Measurements from ENCODE around the gene SLC43A1.

Gene SLC43A1

DNA sequence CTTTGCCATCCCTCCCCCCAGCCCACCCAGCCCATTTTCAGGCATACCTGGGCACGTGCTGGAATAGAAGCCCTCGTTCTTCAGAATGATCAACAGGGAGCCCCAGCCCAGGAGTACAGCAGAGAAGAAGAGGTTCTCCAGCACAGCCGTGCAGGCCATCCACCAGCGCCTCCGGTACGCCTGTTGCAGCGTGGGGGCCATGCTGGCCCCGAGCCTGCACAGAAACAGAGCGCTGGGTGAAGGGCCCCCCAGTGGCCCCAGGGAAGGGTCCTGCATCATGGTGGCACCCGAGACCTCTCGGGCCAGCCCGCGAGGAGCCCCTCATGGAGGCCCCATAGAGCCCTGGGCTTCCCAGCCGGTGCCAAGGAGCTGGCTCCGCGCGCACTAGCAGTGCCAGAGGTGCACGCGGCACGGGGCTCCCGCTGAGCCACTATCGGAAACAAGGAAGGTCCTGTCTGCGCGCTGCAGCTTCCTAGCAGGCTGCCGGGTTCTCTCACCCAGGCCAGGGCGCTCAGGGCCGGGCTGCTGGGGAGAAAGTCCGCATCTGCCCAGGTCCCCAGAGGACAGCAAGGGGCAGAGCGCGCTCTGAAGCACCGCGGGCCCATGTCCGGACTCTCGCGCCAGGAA is 1.5 kb downstream of the SLC43A1 start:
- Mint-ChIP-seq H3K36me3 (peaks cover 12% of the 10 kb centered on the region), H3K27me3 (peaks cover 8% of the 10 kb centered on the region), H3K4me3 (peak overlapping the region; percentile 96), H3K9me3 (no peaks in the 10 kb centered on the region), H3K4me1 (peaks cover 39% of the 10 kb centered on the region), H3K27ac (peak overlapping the region; percentile 86)
- CTCF ChIA-PET = interaction anchor here (1.0 to 9.0 kb wide), 7 partner anchors 8 to 131 kb away, joined by 3 to 115 read pairs (median 6); no protein-coding TSS in a partner anchor
- peak; percentile 57 for DNase-seq

DNA sequence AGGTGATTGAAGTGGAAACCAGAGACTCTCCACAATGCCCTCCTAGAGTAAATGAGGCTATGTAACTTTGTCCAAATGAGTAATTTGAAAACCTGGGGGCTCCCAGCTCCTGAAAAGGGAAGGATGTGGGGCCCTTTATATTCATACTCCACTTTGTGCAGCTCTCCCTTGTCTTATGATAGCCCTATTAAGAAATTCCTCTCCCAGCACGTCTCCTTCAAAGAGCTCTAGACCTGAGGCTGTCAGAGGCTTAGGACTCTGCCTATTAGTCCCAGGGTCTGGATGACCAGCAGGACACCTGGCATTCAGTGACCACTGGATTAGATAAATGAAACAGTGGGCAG is 2.1 kb downstream of the SLC43A1 start:
- Mint-ChIP-seq H3K27me3 (peaks cover 8% of the 10 kb centered on the region), H3K4me1 (peaks cover 40% of the 10 kb centered on the region), H3K36me3 (peaks cover 13% of the 10 kb centered on the region), H3K4me3 (peak overlapping the region; percentile 96), H3K9me3 (no peaks in the 10 kb centered on the region), H3K27ac (no peak overlapping the region)
- no peak for DNase-seq
- CTCF ChIA-PET = interaction anchor here (1.0 to 9.0 kb wide), 3 partner anchors 11 to 55 kb away, joined by 3 to 115 read pairs (median 6); no protein-coding TSS in a partner anchor

DNA sequence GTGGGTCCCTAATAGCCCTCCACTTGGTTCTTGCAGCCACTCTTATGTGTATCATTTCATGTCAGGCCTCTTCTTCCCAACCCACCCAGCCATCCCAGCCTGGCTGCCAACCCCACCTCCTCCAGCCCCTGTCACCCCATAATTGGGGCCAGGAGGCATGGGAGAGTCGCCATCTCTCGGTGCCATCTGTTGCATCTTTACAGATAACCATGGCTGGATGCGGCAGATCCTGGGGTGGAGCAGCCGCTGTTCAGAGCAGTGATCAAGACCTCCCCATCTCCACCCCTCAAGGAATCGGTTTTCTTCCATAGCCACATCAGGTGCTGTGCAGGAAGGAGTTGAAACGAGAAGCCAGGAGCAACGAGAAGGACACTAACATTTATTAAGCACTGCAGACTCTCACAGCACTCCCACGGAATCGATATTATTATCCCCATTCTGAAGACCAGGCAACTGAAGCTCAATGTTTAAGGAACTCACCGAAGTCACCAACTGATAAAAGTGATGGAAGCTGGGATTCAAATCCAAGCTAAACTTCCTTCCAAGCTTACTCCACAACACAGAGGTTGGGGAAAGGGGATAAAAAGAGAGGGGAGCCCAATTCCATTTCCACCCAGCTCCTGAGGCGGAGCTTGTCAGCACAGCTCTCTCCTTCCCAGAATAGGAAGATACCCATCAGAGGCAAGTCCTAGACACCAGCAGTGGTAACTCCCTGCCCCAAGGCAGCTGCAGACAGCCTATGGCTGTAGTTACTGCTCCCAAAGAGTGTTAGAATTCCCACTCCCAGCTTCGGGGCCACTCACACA is 2.7 kb downstream of the SLC43A1 start:
- peaks cover 6% of the 10 kb centered on the region for H3K27me3 Mint-ChIP-seq
- H3K27ac Mint-ChIP-seq = no peak overlapping the region
- CTCF ChIA-PET = interaction anchor here (1.4 to 9.0 kb wide), 2 partner anchors 19 to 55 kb away, joined by 6 to 115 read pairs; no protein-coding TSS in a partner anchor
- H3K4me1 Mint-ChIP-seq = peaks cover 42% of the 10 kb centered on the region
- DNase-seq = no peak
- H3K36me3 Mint-ChIP-seq = peaks cover 16% of the 10 kb centered on the region
- no peaks in the 10 kb centered on the region for H3K9me3 Mint-ChIP-seq
- peak overlapping the region; percentile 10 for H3K4me3 Mint-ChIP-seq

DNA sequence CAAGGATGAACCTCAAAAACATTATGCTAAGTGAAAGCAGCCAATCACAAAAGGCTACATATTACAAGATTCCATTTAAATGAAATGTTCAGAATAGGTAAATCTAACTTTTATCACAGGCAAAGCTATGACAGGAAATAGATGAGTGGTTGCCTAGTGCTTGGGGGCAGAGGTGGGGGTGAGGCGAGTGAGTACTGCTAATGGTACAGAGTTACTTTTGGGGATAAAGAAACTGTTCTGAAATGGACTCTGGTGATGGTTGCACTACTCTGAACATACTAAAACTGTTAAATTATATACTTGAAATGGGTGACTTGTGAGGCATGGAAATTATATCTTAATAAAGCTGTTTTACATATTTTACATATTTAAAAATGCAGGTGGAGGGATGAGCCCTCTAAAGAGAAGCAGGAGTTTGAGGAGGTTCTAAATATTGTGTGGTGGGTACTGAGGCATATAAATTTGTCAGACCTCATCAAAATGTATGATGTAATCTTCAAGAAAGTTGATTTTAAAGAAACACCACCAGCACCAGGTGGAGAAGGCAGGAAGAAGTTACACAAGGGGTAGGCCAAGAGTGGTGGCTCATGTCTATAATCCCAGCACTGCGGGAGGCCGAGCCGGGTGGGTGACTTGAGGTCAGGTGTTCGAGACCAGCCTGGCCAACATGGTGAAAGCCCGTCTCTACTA is 3.6 kb downstream of the SLC43A1 start:
- Mint-ChIP-seq H3K4me3 (no peak overlapping the region), H3K36me3 (peaks cover 17% of the 10 kb centered on the region), H3K9me3 (no peaks in the 10 kb centered on the region), H3K27me3 (no peaks in the 10 kb centered on the region), H3K4me1 (peaks cover 42% of the 10 kb centered on the region), H3K27ac (peak overlapping the region; percentile 25)
- CTCF ChIA-PET = interaction anchor here (0.8 to 2.3 kb wide), 4 partner anchors 9 to 29 kb away, joined by 3 to 16 read pairs (median 10); no protein-coding TSS in a partner anchor
- no peak for DNase-seq

DNA sequence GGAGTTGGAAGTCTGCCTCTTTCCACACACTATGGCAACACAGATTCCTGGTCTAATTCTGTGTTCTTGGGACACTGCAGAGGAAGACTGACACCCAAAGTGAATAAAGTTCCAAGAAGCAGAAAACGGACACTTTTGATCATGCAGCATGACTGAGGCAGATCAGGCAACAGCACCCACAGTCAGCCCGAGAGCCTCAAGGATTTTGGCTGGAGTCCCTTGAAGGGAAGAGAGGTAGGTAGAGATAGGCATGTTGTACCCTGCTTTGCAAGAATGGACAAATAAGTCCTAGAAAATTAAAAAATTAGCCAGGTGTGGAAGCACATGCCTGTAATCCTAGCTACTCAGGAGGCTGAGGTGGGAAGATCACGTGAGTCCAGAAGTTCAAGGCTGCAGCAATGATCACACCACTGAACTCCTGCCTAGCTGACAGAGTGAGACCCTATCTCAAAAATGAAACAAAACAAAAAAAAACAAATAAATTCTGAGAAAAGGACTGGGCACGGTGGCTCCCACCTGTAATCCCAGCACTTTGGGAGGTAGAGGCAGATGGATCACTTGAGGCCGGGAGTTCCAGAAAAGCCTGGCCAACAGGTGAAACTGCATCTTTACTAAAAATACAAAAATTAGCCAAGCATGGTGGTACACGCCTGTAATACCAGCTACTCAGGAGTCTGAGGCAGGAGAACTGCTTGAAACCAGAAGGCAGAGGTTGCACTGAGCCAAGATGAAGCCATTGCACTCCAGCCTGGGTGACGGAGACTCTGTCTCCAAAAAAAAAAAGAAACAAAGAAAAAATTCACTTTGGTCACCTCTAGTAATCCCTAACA is 6.9 kb downstream of the SLC43A1 start:
- no peak overlapping the region for H3K27ac Mint-ChIP-seq
- H3K27me3 Mint-ChIP-seq = no peaks in the 10 kb centered on the region
- H3K9me3 Mint-ChIP-seq = no peaks in the 10 kb centered on the region
- H3K4me1 Mint-ChIP-seq = peaks cover 29% of the 10 kb centered on the region
- no peak for DNase-seq
- no peak overlapping the region for H3K4me3 Mint-ChIP-seq
- CTCF ChIA-PET = interaction anchor here (1.6 to 5.5 kb wide), 3 partner anchors 8 to 18 kb away, joined by 3 to 36 read pairs (median 4); no protein-coding TSS in a partner anchor
- peaks cover 16% of the 10 kb centered on the region for H3K36me3 Mint-ChIP-seq

DNA sequence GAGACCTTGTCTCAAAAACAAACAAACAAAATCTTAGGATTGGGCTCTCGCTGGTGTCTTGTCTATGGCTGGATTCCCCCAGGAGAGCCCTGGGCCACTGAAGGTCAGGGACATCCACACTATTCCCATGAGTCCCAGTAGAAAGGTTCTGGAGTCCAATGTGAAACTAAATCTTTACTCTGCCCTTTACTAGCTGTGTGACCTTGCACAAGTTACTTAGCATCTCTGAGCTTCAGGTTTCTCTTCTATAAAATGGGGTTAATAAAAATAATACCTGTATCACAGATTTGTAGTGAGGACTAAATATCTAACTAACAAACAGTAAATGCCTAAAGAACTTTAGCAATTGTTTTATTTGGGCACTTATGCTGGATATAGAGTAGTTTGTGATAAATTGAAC is 9.0 kb downstream of the SLC43A1 start:
- Mint-ChIP-seq H3K36me3 (peaks cover 8% of the 10 kb centered on the region), H3K9me3 (no peaks in the 10 kb centered on the region), H3K27ac (no peak overlapping the region), H3K27me3 (no peaks in the 10 kb centered on the region), H3K4me1 (peaks cover 9% of the 10 kb centered on the region), H3K4me3 (no peak overlapping the region)
- CTCF ChIA-PET = interaction anchor here (1.0 to 5.5 kb wide), 4 partner anchors 8 to 48 kb away, joined by 3 to 36 read pairs (median 5); no protein-coding TSS in a partner anchor
- no peak for DNase-seq

DNA sequence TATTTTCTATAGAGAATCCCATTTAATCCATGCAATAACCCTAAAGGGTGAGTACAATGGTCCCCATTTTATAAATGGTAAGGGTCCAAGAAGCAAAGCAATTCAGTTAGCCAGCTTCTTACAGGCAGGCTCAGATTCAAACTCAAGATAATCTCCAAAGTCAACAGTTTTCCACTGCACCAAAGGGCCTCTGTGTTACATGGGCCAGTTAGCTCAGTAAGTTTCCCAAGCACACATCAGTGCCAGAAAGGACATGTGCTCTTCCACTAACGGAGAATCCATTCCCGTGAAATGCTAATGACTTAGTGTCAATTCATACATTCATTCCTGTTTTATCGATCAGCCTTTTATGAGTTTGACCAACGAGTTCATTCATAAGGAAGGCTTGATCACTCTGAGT is 11.0 kb downstream of the SLC43A1 start:
- no peak overlapping the region for H3K27ac Mint-ChIP-seq
- H3K27me3 Mint-ChIP-seq = no peaks in the 10 kb centered on the region
- peaks cover 11% of the 10 kb centered on the region for H3K36me3 Mint-ChIP-seq
- peaks cover 5% of the 10 kb centered on the region for H3K4me1 Mint-ChIP-seq
- H3K4me3 Mint-ChIP-seq = no peak overlapping the region
- CTCF ChIA-PET = interaction anchor here (0.9 to 5.5 kb wide), 5 partner anchors 11 to 165 kb away, joined by 3 to 36 read pairs (median 4); no protein-coding TSS in a partner anchor
- DNase-seq = no peak
- no peaks in the 10 kb centered on the region for H3K9me3 Mint-ChIP-seq

DNA sequence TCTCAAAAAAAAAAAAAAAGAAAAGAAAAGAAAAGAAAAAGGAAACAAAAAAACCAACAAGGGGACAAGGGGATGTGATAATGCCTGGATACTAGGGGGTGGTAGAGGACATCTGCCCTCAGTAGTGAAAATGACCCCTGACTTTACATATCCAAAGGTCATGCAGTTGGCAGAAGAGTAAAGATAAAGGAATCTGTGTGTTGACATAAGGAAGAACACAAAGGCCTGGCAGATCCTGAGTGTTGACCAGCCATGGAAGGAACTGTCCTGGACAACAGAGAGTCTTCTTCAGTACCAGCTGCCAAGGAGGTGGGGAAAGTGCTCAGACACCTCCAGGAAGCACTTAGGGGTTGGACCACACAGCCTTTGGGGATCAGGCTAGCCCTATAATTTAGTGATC is 12.6 kb downstream of the SLC43A1 start:
- H3K27ac Mint-ChIP-seq = no peak overlapping the region
- H3K9me3 Mint-ChIP-seq = no peaks in the 10 kb centered on the region
- H3K4me3 Mint-ChIP-seq = no peak overlapping the region
- H3K36me3 Mint-ChIP-seq = peaks cover 8% of the 10 kb centered on the region
- CTCF ChIA-PET = interaction anchor here (1.2 to 2.6 kb wide), 4 partner anchors 9 to 45 kb away, joined by 3 to 50 read pairs (median 10); no protein-coding TSS in a partner anchor
- no peak for DNase-seq
- H3K27me3 Mint-ChIP-seq = no peaks in the 10 kb centered on the region
- no peaks in the 10 kb centered on the region for H3K4me1 Mint-ChIP-seq

DNA sequence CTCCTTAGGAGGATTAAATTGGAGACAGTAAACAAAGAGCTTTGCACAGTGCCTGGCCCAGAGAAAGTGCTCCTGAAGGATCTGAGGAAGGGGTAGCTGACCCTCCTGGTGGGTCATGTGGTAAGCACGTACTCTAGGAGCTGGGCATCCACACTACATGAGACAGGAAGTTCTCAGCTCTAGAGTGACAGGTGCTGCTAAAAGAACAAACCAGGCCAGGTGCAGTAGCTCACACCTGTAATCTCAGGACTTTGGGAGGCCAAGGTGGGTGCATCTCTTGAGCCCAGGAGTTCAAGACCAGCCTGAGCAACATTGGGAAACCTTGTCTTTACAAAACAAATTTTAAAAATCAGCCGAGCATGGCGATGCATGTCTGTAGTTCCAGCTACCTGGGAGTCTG is 13.1 kb downstream of the SLC43A1 start:
- Mint-ChIP-seq H3K27ac (no peak overlapping the region), H3K36me3 (peaks cover 8% of the 10 kb centered on the region), H3K27me3 (no peaks in the 10 kb centered on the region), H3K9me3 (no peaks in the 10 kb centered on the region), H3K4me1 (no peaks in the 10 kb centered on the region), H3K4me3 (no peak overlapping the region)
- no peak for DNase-seq
- CTCF ChIA-PET = interaction anchor here (1.2 to 2.6 kb wide), 4 partner anchors 9 to 45 kb away, joined by 3 to 50 read pairs (median 10); no protein-coding TSS in a partner anchor

DNA sequence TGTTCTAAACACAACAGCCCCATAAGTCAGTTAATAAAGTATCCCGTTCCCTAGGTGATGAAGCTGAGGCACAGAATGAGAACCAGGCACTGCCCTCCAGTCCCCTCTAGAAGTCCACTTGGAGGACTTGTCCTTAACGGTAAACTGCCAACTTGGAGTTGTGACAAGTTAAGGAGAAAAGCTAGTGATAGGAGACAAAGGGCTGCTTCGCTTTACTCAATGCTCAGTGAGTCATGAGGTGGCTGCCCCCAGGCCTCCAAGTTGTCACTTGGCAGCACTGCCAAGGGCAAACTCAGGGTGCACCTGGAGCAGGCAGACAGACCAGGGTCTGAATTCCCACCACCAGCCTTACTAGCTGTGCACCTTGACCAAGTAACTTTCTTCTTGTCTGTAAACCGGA is 13.5 kb downstream of the SLC43A1 start:
- no peak overlapping the region for H3K27ac Mint-ChIP-seq
- H3K36me3 Mint-ChIP-seq = peaks cover 10% of the 10 kb centered on the region

DNA sequence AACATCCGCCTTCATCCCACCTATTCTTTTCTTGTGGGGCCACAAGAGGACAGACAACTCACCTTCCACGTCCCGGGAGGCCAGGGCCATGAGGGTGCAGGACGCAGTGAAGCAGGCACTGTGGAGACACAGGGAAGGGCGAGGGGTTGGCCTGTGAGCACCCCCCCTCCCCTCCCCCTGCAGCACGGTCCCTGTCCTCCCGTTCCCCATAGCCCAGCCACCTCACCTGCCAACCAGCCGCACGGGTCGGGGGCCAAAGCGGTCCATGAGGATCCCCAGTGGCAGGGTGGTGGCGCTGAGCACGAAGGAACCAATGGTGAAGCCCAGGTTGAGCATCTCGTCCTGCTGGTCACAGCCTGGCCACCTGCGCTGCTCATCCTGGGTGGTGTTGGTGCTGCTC is 14.6 kb downstream of the SLC43A1 start:
- Mint-ChIP-seq H3K27ac (no peak overlapping the region), H3K4me3 (no peak overlapping the region), H3K36me3 (peaks cover 15% of the 10 kb centered on the region), H3K27me3 (no peaks in the 10 kb centered on the region), H3K9me3 (no peaks in the 10 kb centered on the region), H3K4me1 (peaks cover under 1% of the 10 kb centered on the region)
- DNase-seq = no peak
- CTCF ChIA-PET = interaction anchor here (2.4 to 2.6 kb wide), 2 partner anchors 8 to 26 kb away, joined by 16 to 50 read pairs; no protein-coding TSS in a partner anchor

More for the DNA sequence above, 13.5 kb downstream of the SLC43A1 start:
- H3K9me3 Mint-ChIP-seq = no peaks in the 10 kb centered on the region
- no peak for DNase-seq
- CTCF ChIA-PET = interaction anchor here (1.2 to 2.6 kb wide), 4 partner anchors 9 to 44 kb away, joined by 3 to 50 read pairs (median 10); no protein-coding TSS in a partner anchor
- no peaks in the 10 kb centered on the region for H3K27me3 Mint-ChIP-seq
- H3K4me3 Mint-ChIP-seq = no peak overlapping the region
- no peaks in the 10 kb centered on the region for H3K4me1 Mint-ChIP-seq

DNA sequence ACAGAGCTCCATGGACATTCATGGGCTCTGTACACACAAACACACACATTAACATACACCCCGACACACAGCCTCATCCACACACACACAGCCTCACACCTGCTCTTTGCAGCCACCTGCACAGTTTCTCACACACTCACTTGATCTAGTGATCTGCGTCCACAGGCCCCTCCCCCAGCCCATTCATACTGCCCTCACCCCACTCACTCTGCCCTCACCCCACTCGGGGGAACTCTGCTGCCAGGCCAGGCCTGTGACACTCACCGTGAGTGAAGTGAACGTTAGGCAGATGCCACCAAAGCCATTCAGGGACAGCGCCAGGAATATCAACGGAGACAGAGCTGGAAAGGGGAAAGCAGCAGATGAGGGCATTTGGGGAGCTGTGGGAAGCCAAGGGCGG is 15.0 kb downstream of the SLC43A1 start:
- CTCF ChIA-PET = interaction anchor here (2.4 to 2.6 kb wide), 2 partner anchors 26 to 42 kb away, joined by 6 to 16 read pairs; no protein-coding TSS in a partner anchor
- no peaks in the 10 kb centered on the region for H3K27me3 Mint-ChIP-seq
- H3K4me1 Mint-ChIP-seq = peaks cover 2% of the 10 kb centered on the region
- no peak overlapping the region for H3K27ac Mint-ChIP-seq
- H3K4me3 Mint-ChIP-seq = no peak overlapping the region
- H3K36me3 Mint-ChIP-seq = peaks cover 19% of the 10 kb centered on the region
- no peaks in the 10 kb centered on the region for H3K9me3 Mint-ChIP-seq
- DNase-seq = no peak

DNA sequence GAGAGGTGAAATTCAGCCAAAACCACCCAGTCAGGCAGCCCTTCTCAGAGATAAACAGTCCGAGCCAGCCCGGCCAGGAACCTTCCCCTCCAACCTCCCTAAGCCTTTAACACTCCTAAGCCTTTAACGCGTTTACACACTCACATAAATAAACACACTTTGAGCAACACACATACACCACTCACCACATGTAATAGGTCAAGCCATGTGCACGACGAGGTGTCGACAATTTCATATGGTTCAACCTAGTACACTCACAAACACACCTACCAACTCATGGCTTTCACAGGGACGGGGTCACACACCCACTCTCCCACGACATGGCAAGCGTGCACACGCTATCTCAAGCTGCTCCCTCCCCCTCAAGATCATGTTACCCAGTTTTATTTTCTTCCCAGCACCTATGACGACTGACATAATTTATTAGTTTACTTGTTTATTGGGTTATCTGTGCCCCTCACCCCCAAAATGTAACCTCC is 15.5 kb downstream of the SLC43A1 start:
- H3K4me1 Mint-ChIP-seq = peaks cover 2% of the 10 kb centered on the region
- CTCF ChIA-PET = interaction anchor here (2.4 kb wide), 1 partner anchor 42 kb away, joined by 6 read pairs; no protein-coding TSS in a partner anchor
- no peak overlapping the region for H3K27ac Mint-ChIP-seq
- DNase-seq = no peak
- no peaks in the 10 kb centered on the region for H3K9me3 Mint-ChIP-seq
- no peak overlapping the region for H3K4me3 Mint-ChIP-seq
- peaks cover 20% of the 10 kb centered on the region for H3K36me3 Mint-ChIP-seq
- no peaks in the 10 kb centered on the region for H3K27me3 Mint-ChIP-seq

All from activated naive CD4-positive, alpha-beta T cell treated with anti-CD3 and anti-CD28 coated beads, Interleukin-2, amount 10 ng/mL, durations not matched to agents 7 days and 5 days (primary cell).